Vagina (tissue), 2 donors: Measurements from ENCODE around the gene GCHFR. TPM values are rescaled to one million over a fixed set of nuclear protein-coding genes. Genes with fewer than 3 reads are reported as not detected.

Source experiments
- DNase-seq, 2 donors: peaks; one replicate each; pipeline ENCODE4 v3.0.0-alpha.2; 2017; ENCODE audit errors: extremely low spot score in 2 of 2
- H3K27ac ChIP-seq: fragments of 200-600 bp; sonication (generic); one replicate; pipeline ENCODE4 v1.5.1; 2019
- H3K27me3 ChIP-seq: fragments of 200-600 bp; sonication (generic); one replicate; pipeline ENCODE4 v1.5.1; 2019
- H3K36me3 ChIP-seq, 2 donors: fragments of 200-600 bp; sonication (generic); one replicate each; pipeline ENCODE4 v1.5.1; 2017 to 2019
- H3K4me1 ChIP-seq: fragments of 200-600 bp; sonication (generic); one replicate; pipeline ENCODE4 v1.5.1; 2019
- H3K4me3 ChIP-seq, 2 donors: fragments of 200-600 bp; sonication (generic); 1 replicate in 1 of 2; 2 replicates in 1 of 2; pipeline ENCODE4 v1.5.1; 2016 to 2019
- H3K9me3 ChIP-seq: fragments of 200-600 bp; sonication (generic); one replicate; pipeline ENCODE4 v1.5.1; 2019
- POLR2A ChIP-seq, 2 donors: fragments of 450-650 bp; IDR thresholded peaks; one replicate each; pipeline ENCODE4 v1.6.1; 2017; ENCODE audit warnings: antibody characterized with exemption in 2 of 2, mild to moderate bottlenecking in 2 of 2, moderate library complexity in 2 of 2
- POLR2AphosphoS5 ChIP-seq, 2 donors: sonication (generic); formaldehyde crosslinking; IDR thresholded peaks; one replicate each; pipeline ENCODE4 v1.9.0; 2017; ENCODE audit warnings: antibody characterized with exemption in 2 of 2, mild to moderate bottlenecking in 2 of 2, low read depth in 1 of 2; ENCODE audit not compliant: insufficient read depth in 1 of 2
- intact Hi-C: fragments of 100-400 bp; cut with DNase I; formaldehyde crosslinking; loops from one replicate; pipeline ENCODE4 v1.15.1; 2023
- total RNA-seq: library from RNA; depleted of rRNA; stranded (reverse); fragments of >200 nt; gene quantifications from one replicate; pipeline ENCODE4 v1.2.3, GENCODE V29; 2016
- TF ChIP-seq, protein P1 (sequence below), 3 experiments: fragments of 450-650 bp in 2 of 3; fragments of 200-600 bp in 1 of 3; sonication (generic) in 1 of 3; IDR thresholded peaks; one replicate each; pipeline ENCODE4 v1.5.1; 2017 to 2019; ENCODE audit warnings: antibody characterized with exemption in 3 of 3, mild to moderate bottlenecking in 2 of 3, moderate library complexity in 2 of 3

GCHFR gene
- total RNA-seq, 1 donor from 2014 or later = 69.7 TPM

DNA sequence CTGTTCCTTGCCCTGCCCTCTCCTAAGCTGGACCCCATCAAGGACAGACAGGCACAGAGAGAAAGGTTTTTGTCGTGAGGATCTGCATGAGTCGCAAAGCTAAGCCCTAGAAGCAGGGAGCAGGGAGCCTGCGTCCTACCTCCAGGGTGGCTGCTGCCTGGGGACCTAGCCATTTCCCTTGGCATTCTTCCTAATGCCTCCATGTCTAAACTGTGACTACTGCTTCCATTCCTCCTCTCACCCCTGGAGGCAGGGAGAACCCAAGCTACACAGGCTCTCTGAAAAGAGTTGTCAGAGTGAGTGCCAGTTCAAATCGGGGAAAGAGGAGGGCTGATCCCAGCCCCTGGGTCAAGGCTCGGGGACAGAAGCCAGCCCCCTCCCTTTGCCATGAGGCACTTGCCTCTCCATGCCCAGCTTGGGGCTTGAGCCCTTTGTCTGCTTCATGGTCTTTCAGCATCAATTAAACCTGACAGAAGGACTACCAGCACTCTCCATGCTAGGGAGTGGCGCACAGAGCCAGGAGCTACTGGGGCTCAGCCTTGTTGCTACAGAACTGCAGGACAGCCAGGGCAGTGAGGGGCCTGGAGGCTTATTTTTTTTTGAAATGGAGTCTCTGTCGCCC, 2.4 kb downstream of the GCHFR start:
- H3K9me3 ChIP-seq = no peaks in the 10 kb centered on the region
- peak overlapping the region; percentile 88 for H3K27ac ChIP-seq
- no peak overlapping the region for H3K4me3 ChIP-seq
- no peaks in the 10 kb centered on the region for H3K36me3 ChIP-seq
- TF ChIP-seq POLR2AphosphoS5 (IDR thresholded peaks at IDR 0.05; ENCODE audit: insufficient read depth in 1 of 2, low read depth in 1 of 2) (no peak), POLR2A (IDR thresholded peaks at IDR 0.05) (no peak)
- TF ChIP-seq, protein P1, sequence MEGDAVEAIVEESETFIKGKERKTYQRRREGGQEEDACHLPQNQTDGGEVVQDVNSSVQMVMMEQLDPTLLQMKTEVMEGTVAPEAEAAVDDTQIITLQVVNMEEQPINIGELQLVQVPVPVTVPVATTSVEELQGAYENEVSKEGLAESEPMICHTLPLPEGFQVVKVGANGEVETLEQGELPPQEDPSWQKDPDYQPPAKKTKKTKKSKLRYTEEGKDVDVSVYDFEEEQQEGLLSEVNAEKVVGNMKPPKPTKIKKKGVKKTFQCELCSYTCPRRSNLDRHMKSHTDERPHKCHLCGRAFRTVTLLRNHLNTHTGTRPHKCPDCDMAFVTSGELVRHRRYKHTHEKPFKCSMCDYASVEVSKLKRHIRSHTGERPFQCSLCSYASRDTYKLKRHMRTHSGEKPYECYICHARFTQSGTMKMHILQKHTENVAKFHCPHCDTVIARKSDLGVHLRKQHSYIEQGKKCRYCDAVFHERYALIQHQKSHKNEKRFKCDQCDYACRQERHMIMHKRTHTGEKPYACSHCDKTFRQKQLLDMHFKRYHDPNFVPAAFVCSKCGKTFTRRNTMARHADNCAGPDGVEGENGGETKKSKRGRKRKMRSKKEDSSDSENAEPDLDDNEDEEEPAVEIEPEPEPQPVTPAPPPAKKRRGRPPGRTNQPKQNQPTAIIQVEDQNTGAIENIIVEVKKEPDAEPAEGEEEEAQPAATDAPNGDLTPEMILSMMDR (IDR thresholded peaks at IDR 0.05) = no peak
- no peak for DNase-seq
- intact Hi-C loops = no loop called here
- no peaks in the 10 kb centered on the region for H3K27me3 ChIP-seq
- peaks cover 78% of the 10 kb centered on the region for H3K4me1 ChIP-seq

DNA sequence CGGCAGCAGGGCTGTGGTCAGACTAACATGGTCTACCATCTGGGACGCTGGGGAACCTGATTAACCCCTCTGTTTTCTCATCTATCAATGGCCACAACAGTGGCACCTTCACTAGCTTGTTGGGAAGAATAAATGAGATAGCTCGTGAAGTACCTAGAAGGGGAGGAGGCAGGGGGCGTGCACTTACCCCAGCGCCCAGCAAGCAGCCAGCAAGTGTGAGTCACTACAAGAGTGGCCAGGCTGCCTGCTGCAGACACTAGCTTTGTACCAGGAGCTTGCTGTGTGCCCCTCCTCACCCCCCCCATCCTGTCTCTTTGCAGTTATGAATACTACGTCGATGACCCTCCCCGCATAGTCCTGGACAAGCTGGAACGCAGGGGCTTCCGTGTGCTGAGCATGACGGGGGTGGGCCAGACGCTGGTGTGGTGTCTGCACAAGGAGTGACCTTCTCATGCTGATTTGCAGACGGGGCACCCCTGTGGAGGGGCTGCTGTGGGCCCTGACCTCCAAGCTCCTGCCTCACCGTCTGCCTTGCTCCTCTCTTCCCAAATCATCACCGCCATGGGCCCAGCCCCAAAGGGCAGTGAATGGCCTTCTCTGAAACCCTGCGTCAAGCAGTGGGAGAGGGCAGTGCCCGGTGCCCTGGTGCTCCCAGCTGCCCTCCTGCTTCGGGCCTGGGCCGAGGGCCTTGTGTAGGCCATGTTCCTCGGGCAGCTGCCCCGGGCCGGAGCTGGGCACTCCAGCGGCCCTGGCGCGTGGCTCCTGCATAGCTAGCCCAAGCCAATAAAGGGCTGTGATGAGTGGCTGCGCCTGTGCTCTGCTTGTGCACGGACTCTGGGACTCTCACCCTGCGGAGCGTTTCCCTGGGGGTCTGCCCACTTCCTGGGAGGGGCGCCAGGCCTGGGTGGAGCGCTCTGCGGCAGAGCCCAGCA, 3.3 kb downstream of the GCHFR start:
- no peak overlapping the region for H3K4me3 ChIP-seq
- H3K27me3 ChIP-seq = no peaks in the 10 kb centered on the region
- H3K9me3 ChIP-seq = no peaks in the 10 kb centered on the region
- TF ChIP-seq POLR2A (IDR thresholded peaks at IDR 0.05) (no peak), POLR2AphosphoS5 (IDR thresholded peaks at IDR 0.05; ENCODE audit: insufficient read depth in 1 of 2, low read depth in 1 of 2) (no peak)
- TF ChIP-seq, protein P1 (IDR thresholded peaks at IDR 0.05) = no peak
- H3K27ac ChIP-seq = peak overlapping the region; percentile 88
- intact Hi-C loops = no loop called here
- H3K4me1 ChIP-seq = peaks cover 78% of the 10 kb centered on the region
- H3K36me3 ChIP-seq = no peaks in the 10 kb centered on the region
- no peak for DNase-seq

DNA sequence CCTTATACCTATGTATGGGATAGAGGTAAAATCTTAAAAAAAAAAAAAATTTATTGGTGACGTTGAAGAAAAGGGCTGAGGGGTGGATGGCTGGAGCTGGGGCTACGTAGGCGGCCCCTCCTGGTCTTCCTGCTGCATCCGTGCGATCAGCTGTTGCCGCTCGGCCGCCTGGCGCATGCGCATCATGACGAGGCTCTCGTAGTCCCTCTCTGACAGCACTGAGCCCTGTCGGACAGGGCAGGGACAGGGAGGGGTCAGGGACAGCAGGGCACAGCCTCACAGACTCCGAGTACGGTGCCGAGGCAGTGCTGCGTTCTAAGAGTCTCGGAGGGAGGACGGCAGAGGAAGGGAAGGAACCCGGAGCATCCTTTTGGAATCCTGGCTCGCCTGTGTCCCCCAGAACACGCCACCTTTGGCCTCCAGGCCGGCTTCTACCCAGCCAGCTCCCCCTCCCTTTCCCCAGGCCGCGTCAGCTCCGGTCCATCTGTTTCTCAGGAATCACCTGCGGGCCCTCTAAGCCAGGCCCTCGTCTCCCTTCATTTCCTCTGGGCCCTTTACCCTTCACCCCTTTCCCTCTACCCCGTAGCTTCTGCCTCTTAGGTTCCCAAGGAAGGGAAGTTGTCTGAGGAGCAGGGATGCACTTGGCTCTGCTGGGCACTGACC, 4.1 kb downstream of the GCHFR start:
- intact Hi-C loops = no loop called here
- Histone ChIP-seq H3K36me3 (peaks cover 0 to under 1% of the 10 kb centered on the region in 2 donors), H3K27ac (peak overlapping the region; percentile 57), H3K9me3 (no peaks in the 10 kb centered on the region), H3K4me3 (no peak overlapping the region), H3K27me3 (no peaks in the 10 kb centered on the region), H3K4me1 (peaks cover 77% of the 10 kb centered on the region)
- DNase-seq = no peak
- TF ChIP-seq, protein P1 (IDR thresholded peaks at IDR 0.05) = no peak
- TF ChIP-seq POLR2AphosphoS5 (IDR thresholded peaks at IDR 0.05; ENCODE audit: insufficient read depth in 1 of 2, low read depth in 1 of 2) (no peak), POLR2A (IDR thresholded peaks at IDR 0.05) (no peak)

DNA sequence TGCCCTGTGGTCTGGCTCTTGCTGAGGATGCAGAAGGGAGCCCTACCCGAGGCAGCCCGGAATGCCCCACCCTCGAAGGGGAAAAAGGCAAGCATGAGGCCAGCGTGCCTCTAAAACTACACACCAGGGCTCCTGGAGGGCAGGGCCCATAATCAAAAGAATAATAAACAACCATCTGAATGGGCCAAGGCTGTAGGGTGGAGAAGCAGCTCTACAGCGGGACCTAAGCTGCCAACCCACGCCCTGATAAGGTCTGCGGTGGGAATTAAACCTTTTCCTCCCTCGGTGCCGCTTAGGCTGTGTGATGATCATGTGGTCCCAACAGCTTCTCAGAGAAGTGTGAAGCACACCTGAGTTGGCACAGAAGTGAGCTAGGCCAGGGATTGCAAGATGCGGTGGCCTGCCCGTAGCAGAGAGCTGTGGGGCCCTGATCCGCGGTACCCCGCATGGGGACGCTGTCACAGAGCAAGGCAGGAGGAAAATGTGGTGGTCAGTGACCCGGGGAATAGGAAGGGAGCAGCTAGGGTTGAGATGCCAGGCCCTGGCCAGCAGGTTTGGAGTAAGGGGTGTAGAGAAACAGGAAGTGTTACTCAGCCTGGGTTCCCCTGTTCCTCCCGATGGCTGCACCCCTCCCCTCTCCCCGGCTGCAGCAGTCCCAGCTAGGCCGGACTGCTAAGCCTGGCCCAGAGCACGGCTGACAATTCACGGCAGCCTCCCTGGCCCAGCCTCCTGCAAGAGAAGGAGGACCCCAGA, 4.8 kb downstream of the GCHFR start:
- H3K9me3 ChIP-seq = no peaks in the 10 kb centered on the region
- intact Hi-C loops = no loop called here
- H3K27me3 ChIP-seq = no peaks in the 10 kb centered on the region
- no peak for DNase-seq
- H3K4me1 ChIP-seq = peaks cover 70% of the 10 kb centered on the region
- TF ChIP-seq, protein P1 (IDR thresholded peaks at IDR 0.05) = no peak
- TF ChIP-seq POLR2AphosphoS5 (IDR thresholded peaks at IDR 0.05; ENCODE audit: insufficient read depth in 1 of 2, low read depth in 1 of 2) (no peak), POLR2A (IDR thresholded peaks at IDR 0.05) (no peak)
- peak overlapping the region; percentile 57 for H3K27ac ChIP-seq
- no peak overlapping the region for H3K4me3 ChIP-seq
- H3K36me3 ChIP-seq = peaks cover 0 to 8% of the 10 kb centered on the region in 2 donors
